K562 (cell line): ENCODE results near the gene DND1.

Experiments used
- CTCF ChIP-seq, 3 experiments: IDR thresholded peaks in 2 of 3; conservative IDR thresholded peaks in 1 of 3; 2 replicates each; pipeline ENCODE4 v1.5.1; 2011 to 2012; ENCODE audit warnings: low read length in 3 of 3, mild to moderate bottlenecking in 3 of 3, control low read depth in 2 of 3, improper control_type of control experiment in 1 of 3, inconsistent platforms in 1 of 3, low read depth in 1 of 3, mixed read lengths in 1 of 3, moderate library complexity in 1 of 3; ENCODE audit not compliant: insufficient read depth in 2 of 3
- ELK3 ChIP-seq: fragments of 450-650 bp; formaldehyde crosslinking; IDR thresholded peaks from 2 replicates; pipeline ENCODE4 v1.4.0; 2020; ENCODE audit warnings: mild to moderate bottlenecking
- ETV6 ChIP-seq, 3 experiments: fragments of 150-350 bp in 1 of 3; sonication (generic) in 1 of 3; formaldehyde crosslinking in 1 of 3; IDR thresholded peaks; 2 replicates each; pipeline versions ENCODE4 v1.6.1 to v1.8.0; 2014 to 2022; ENCODE audit warnings: borderline replicate concordance in 2 of 3, low read depth in 2 of 3, antibody characterized with exemption in 1 of 3, low read length in 1 of 3, mild to moderate bottlenecking in 1 of 3, missing genetic modification reagents in 1 of 3
- JUND ChIP-seq, 2 experiments: IDR thresholded peaks; 2 replicates in 1 of 2; 3 replicates in 1 of 2; pipeline ENCODE4 v1.6.1; 2011; ENCODE audit warnings: borderline replicate concordance in 2 of 2, low read depth in 2 of 2, low read length in 2 of 2, improper control_type of control experiment in 1 of 2, missing biosample characterization in 1 of 2, missing genetic modification characterization in 1 of 2, missing genetic modification reagents in 1 of 2
- SRF ChIP-seq, 2 experiments: fragments of 250-450, 450-650 bp in 1 of 2; sonication (Bioruptor Pico) in 1 of 2; sonication (generic) in 1 of 2; formaldehyde crosslinking; IDR thresholded peaks; 2 replicates each; pipeline versions ENCODE4 v1.5.0 to v1.5.1; 2020 to 2022; ENCODE audit warnings: mild to moderate bottlenecking in 1 of 2, missing genetic modification reagents in 1 of 2

DNA sequence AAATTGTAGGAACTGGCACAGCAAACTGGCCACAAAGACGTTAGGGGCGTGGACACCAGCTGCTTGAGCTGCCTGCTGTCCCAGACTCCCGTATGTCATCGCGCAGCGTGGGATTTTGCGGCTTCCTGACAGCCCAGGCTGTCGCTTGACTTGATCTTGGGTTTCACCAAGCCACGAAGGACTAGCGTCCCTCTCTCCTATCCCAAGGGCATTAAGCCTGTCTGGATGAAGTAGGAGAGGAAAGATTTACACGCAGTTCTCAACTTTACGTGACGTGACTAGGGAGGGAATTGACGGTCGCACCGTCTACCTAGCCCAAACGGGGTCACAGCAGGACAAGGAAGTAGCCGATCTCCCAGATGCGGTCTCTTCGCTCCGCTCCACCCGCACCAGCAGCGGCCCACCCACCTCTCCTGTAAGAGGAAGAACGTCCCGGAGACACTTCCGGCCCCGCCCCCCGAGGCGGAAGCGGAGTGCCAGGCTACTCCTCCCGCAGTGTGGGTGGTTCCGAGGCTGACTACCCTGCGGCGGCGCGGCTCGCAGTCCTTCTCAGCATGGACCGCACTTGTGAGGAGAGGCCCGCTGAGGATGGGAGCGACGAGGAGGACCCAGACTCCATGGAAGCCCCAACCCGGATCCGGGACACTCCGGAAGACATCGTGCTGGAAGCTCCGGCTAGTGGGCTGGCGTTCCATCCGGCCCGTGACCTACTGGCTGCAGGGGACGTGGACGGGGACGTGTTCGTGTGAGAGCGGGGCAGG lies 8.8 kb downstream of the DND1 start, which contains the start of gene WDR55:
- TF ChIP-seq JUND (IDR thresholded peaks at IDR 0.05; ENCODE audit: borderline replicate concordance, low read depth, low read length), result no peak; the same call in 1 of the 2 replicates
- TF ChIP-seq JUND (tag; IDR thresholded peaks at IDR 0.05; ENCODE audit: borderline replicate concordance, low read depth, low read length), result no peak; the same call in 1 of the 3 replicates
- peak; percentile 94 to 98 for TF ChIP-seq ETV6 (IDR thresholded peaks at IDR 0.05; ENCODE audit: borderline replicate concordance in 1 of 2, low read depth in 2 of 2, low read length in 1 of 2)
- TF ChIP-seq ETV6 (CRISPR knock-in tag; IDR thresholded peaks at IDR 0.05; ENCODE audit: borderline replicate concordance), result no peak
- peak in 1 of 2 experiments; percentile 78; a peak in 2 of 4 replicates for TF ChIP-seq SRF (CRISPR knock-in tag; IDR thresholded peaks at IDR 0.05)
- no peak for TF ChIP-seq ELK3 (CRISPR knock-in tag)
- TF ChIP-seq CTCF (IDR thresholded peaks at IDR 0.05 in 2 of 3, conservative IDR thresholded peaks at IDR 0.05 in 1 of 3; ENCODE audit: insufficient read depth in 2 of 3, low read depth in 1 of 3, low read length in 3 of 3), result 0 out of 6 replicates have a peak, but pooled peaks of 1 of the 3 experiments have one; percentile 5
